H9 (cell line): ENCODE measurements around the gene ATAD3B. TPM values are rescaled to one million over a fixed set of nuclear protein-coding genes. Genes with fewer than 3 reads are reported as not detected.
"Not testable (repeated sequence)": the region's sequence is repeated elsewhere in the genome, so short reads cannot be mapped to it uniquely, and the experiment has no call there.

Experiments used
- DNase-seq: peaks from one replicate; pipeline ENCODE4 v3.0.0-alpha.2; 2017
- H2AFZ ChIP-seq: one replicate; pipeline ENCODE4 v1.6.1; 2013; ENCODE audit warnings: mild to moderate bottlenecking, low read length, control low read depth, moderate library complexity
- H2AK5ac ChIP-seq: 2 replicates; pipeline ENCODE4 v1.6.1; 2013; ENCODE audit warnings: low read length, control low read depth, mixed read lengths; ENCODE audit not compliant: insufficient read length
- H2BK120ac ChIP-seq: one replicate; pipeline ENCODE4 v1.6.1; 2013; ENCODE audit warnings: low read depth, mild to moderate bottlenecking, low read length, control low read depth, inconsistent platforms; ENCODE audit not compliant: poor library complexity, severe bottlenecking
- H2BK12ac ChIP-seq: 2 replicates; pipeline ENCODE4 v1.6.1; 2013; ENCODE audit warnings: low read length, control low read depth, mixed read lengths, low read depth; ENCODE audit not compliant: insufficient read length
- H2BK15ac ChIP-seq: 2 replicates; pipeline ENCODE4 v1.6.1; 2013; ENCODE audit warnings: low read depth, low read length, control low read depth
- H2BK20ac ChIP-seq: one replicate; pipeline ENCODE4 v1.6.1; 2013; ENCODE audit warnings: low read depth, mild to moderate bottlenecking, low read length, control low read depth, inconsistent platforms; ENCODE audit not compliant: poor library complexity, severe bottlenecking
- H2BK5ac ChIP-seq: 2 replicates; pipeline ENCODE4 v1.6.1; 2013; ENCODE audit warnings: low read length, control low read depth, mixed read lengths; ENCODE audit not compliant: insufficient read length
- H3K14ac ChIP-seq: 2 replicates; pipeline ENCODE4 v1.6.1; 2013; ENCODE audit warnings: low read length, control low read depth; ENCODE audit not compliant: insufficient read depth
- H3K18ac ChIP-seq: 2 replicates; pipeline ENCODE4 v1.6.1; 2013; ENCODE audit warnings: low read depth, mild to moderate bottlenecking, mixed read lengths, low read length, control low read depth; ENCODE audit not compliant: insufficient read length
- H3K23ac ChIP-seq: 2 replicates; pipeline ENCODE4 v1.6.1; 2013; ENCODE audit warnings: low read length, control low read depth, mixed read lengths, low read depth; ENCODE audit not compliant: insufficient read length
- H3K23me2 ChIP-seq: 2 replicates; pipeline ENCODE4 v1.6.1; 2013; ENCODE audit warnings: low read depth, mild to moderate bottlenecking, mixed read lengths, low read length, control low read depth; ENCODE audit not compliant: insufficient read length, poor library complexity, severe bottlenecking
- H3K27ac ChIP-seq: 2 replicates; pipeline ENCODE4 v1.5.1; 2013; ENCODE audit warnings: low read length, control low read depth, mixed read lengths, low read depth; ENCODE audit not compliant: insufficient read length
- H3K27me3 ChIP-seq: 2 replicates; pipeline ENCODE4 v1.6.1; 2013; ENCODE audit warnings: low read length, control low read depth, inconsistent platforms; ENCODE audit not compliant: insufficient read depth
- H3K4ac ChIP-seq: 2 replicates; pipeline ENCODE4 v1.6.1; 2013; ENCODE audit warnings: low read depth, mild to moderate bottlenecking, control low read depth, inconsistent platforms, low read length, moderate library complexity
- H3K4me1 ChIP-seq: 2 replicates; pipeline ENCODE4 v1.6.1; 2013; ENCODE audit warnings: low read length, control low read depth, inconsistent platforms; ENCODE audit not compliant: insufficient read depth
- H3K4me2 ChIP-seq: 2 replicates; pipeline ENCODE4 v1.6.1; 2013; ENCODE audit warnings: low read length, control low read depth, mixed read lengths; ENCODE audit not compliant: insufficient read length, insufficient read depth
- H3K56ac ChIP-seq: 2 replicates; pipeline ENCODE4 v1.6.1; 2013; ENCODE audit warnings: low read depth, mild to moderate bottlenecking, mixed read lengths, low read length, control low read depth; ENCODE audit not compliant: insufficient read length
- H3K79me1 ChIP-seq: 2 replicates; pipeline ENCODE4 v1.6.1; 2013; ENCODE audit warnings: low read depth, mild to moderate bottlenecking, moderate library complexity, low read length, control low read depth, inconsistent platforms; ENCODE audit not compliant: insufficient read depth, poor library complexity, severe bottlenecking
- H3K79me2 ChIP-seq: 2 replicates; pipeline ENCODE4 v1.6.1; 2013; ENCODE audit warnings: low read length, control low read depth, inconsistent platforms; ENCODE audit not compliant: insufficient read depth
- H3K9ac ChIP-seq: 2 replicates; pipeline ENCODE4 v1.6.1; 2013; ENCODE audit warnings: low read length, control low read depth, mixed read lengths; ENCODE audit not compliant: insufficient read length; ENCODE audit errors: extremely low read depth
- H3K9me3 ChIP-seq: one replicate; pipeline ENCODE4 v1.6.1; 2013; ENCODE audit warnings: low read depth, low read length, inconsistent platforms; ENCODE audit not compliant: control insufficient read depth
- H3T11ph ChIP-seq: one replicate; pipeline ENCODE4 v1.6.1; 2013; ENCODE audit warnings: mild to moderate bottlenecking, low read length, control low read depth, inconsistent platforms
- H4K20me1 ChIP-seq: one replicate; pipeline ENCODE4 v1.6.1; 2013; ENCODE audit not compliant: control insufficient read depth, insufficient read length, insufficient read depth
- H4K5ac ChIP-seq: 2 replicates; pipeline ENCODE4 v1.6.1; 2013; ENCODE audit warnings: low read depth, mild to moderate bottlenecking, mixed read lengths, low read length, control low read depth; ENCODE audit not compliant: insufficient read length
- H4K8ac ChIP-seq: replicated peaks from 2 replicates; pipeline ENCODE4 v1.6.1; 2013; ENCODE audit warnings: low read length, control low read depth, mixed read lengths, low read depth; ENCODE audit not compliant: insufficient read length
- H4K91ac ChIP-seq: 2 replicates; pipeline ENCODE4 v1.6.1; 2013; ENCODE audit warnings: low read depth, mild to moderate bottlenecking, moderate library complexity, mixed read lengths, low read length, control low read depth; ENCODE audit not compliant: insufficient read length
- H3K27ac Mint-ChIP-seq, 3 experiments: 2 replicates in 2 of 3; 3 replicates in 1 of 3; pipeline ENCODE4 v1.8.0; 2020 to 2021; ENCODE audit warnings: mixed read lengths in 3 of 3, mild to moderate bottlenecking in 1 of 3, moderate library complexity in 1 of 3
- H3K27me3 Mint-ChIP-seq: 2 replicates; pipeline ENCODE4 v1.8.0; 2021; ENCODE audit warnings: low read depth, mild to moderate bottlenecking, moderate library complexity, mixed read lengths
- H3K36me3 Mint-ChIP-seq, 3 experiments: 2 replicates in 2 of 3; 3 replicates in 1 of 3; pipeline ENCODE4 v1.8.0; 2020 to 2021; ENCODE audit warnings: low read depth in 3 of 3, mixed read lengths in 3 of 3; ENCODE audit not compliant: insufficient read depth in 1 of 3
- H3K4me1 Mint-ChIP-seq, 2 experiments: 2 replicates each; pipeline ENCODE4 v1.8.0; 2020; ENCODE audit warnings: mixed read lengths in 2 of 2
- H3K4me3 Mint-ChIP-seq, 2 experiments: 2 replicates in 1 of 2; 3 replicates in 1 of 2; pipeline ENCODE4 v1.8.0; 2020 to 2021; ENCODE audit warnings: mild to moderate bottlenecking in 2 of 2, mixed read lengths in 2 of 2, moderate library complexity in 1 of 2
- H3K9me3 Mint-ChIP-seq, 2 experiments: 2 replicates in 1 of 2; 3 replicates in 1 of 2; pipeline ENCODE4 v1.8.0; 2020; ENCODE audit warnings: mild to moderate bottlenecking in 2 of 2, mixed read lengths in 2 of 2, moderate library complexity in 1 of 2
- WGBS: extraction: QIAGEN DNeasy Blood & Tissue Kit; methylation state at CpG from one replicate; pipeline ENCODE4 v1.1.7; 2013; ENCODE audit warnings: missing lambda C conversion rate, low lambda C conversion rate, mixed read lengths; ENCODE audit not compliant: insufficient read length; ENCODE audit errors: extremely low coverage; 5-methylcytosine and 5-hydroxymethylcytosine counted together
- total RNA-seq: library from RNA; stranded (reverse); gene quantifications from 2 replicates; pipeline ENCODE4 v1.2.1, GENCODE V29; 2021

The ATAD3B gene
- total RNA-seq, 1 experiment from 2014 or later, result 78.6 TPM

- not testable (repeated sequence) for H3K27me3 ChIP-seq, H2BK12ac ChIP-seq, H2AFZ ChIP-seq, H3K14ac ChIP-seq, H3K9ac ChIP-seq, H2BK5ac ChIP-seq, H3K27ac ChIP-seq, H3K4ac ChIP-seq, H3K23ac ChIP-seq, H3K9me3 ChIP-seq, H2BK120ac ChIP-seq, H3K79me2 ChIP-seq, H3T11ph ChIP-seq, H3K4me1 ChIP-seq, H3K4me2 ChIP-seq, H3K56ac ChIP-seq, H2BK15ac ChIP-seq, H3K9me3 Mint-ChIP-seq, H3K4me3 Mint-ChIP-seq, H4K91ac ChIP-seq, H3K79me1 ChIP-seq, DNase-seq, H3K4me1 Mint-ChIP-seq, H4K5ac ChIP-seq, H3K18ac ChIP-seq, H3K27me3 Mint-ChIP-seq, H3K27ac Mint-ChIP-seq, H2BK20ac ChIP-seq, H3K23me2 ChIP-seq, H4K8ac ChIP-seq, H4K20me1 ChIP-seq, H2AK5ac ChIP-seq
- WGBS, result no CpG with 5 or more reads among the region's 31 CpGs
- H3K36me3 Mint-ChIP-seq, result peaks cover 32 to 67% (median 53%) of the 10 kb centered on the region in 3 experiments; a peak in 6 of 7 replicates
Measured at GRCh38 chr1:1485755-1486317, 14.3 kb downstream of the ATAD3B start.
